GM13977 (cell line): ENCODE results near the gene TTC7B.
"Not testable (repeated sequence)": the region's sequence is repeated elsewhere in the genome, so short reads cannot be mapped to it uniquely, and the experiment has no call there.

Experiments used
- DNase-seq: peaks from one replicate; pipeline ENCODE4 v3.0.0; 2012; ENCODE audit warnings: low spot score
- in situ Hi-C: fragments of 300-500 bp; cut with MboI; formaldehyde crosslinking; loops from one replicate; pipeline ENCODE4 v1.12.0; 2022; ENCODE audit warnings: low sequenced_read_pairs, low pct_unique_long_range_greater_than_20kb, mixed read lengths, inconsistent platforms; ENCODE audit not compliant: unreplicated experiment
- TF ChIP-seq, protein P1 (sequence below): IDR thresholded peaks from 2 replicates; pipeline ENCODE4 v1.5.1; 2012; ENCODE audit warnings: mild to moderate bottlenecking, control low read depth; ENCODE audit not compliant: insufficient read depth; ENCODE audit errors: extremely low read depth, missing control alignments

TTC7B gene

DNA sequence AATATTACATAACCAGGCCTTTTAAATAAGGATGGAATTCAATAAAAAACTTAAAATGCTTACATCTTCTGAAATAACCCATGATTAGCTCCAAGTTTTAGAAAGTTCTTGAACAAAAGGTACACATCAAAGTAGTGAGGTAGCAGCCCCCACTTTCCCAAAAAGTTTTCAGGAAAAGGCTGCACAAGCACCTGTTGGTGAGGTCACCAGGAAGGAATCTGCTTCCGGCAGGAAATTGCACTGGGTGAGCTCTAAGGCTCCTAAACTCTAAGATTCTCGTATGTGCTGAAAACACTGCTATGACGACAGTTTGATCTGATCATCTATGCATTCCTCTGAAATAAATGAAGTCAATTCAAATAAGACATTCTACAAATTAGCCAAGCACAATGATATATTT is 34.3 kb upstream of the TTC7B start:
- no peak for DNase-seq
- TF ChIP-seq, protein P1, sequence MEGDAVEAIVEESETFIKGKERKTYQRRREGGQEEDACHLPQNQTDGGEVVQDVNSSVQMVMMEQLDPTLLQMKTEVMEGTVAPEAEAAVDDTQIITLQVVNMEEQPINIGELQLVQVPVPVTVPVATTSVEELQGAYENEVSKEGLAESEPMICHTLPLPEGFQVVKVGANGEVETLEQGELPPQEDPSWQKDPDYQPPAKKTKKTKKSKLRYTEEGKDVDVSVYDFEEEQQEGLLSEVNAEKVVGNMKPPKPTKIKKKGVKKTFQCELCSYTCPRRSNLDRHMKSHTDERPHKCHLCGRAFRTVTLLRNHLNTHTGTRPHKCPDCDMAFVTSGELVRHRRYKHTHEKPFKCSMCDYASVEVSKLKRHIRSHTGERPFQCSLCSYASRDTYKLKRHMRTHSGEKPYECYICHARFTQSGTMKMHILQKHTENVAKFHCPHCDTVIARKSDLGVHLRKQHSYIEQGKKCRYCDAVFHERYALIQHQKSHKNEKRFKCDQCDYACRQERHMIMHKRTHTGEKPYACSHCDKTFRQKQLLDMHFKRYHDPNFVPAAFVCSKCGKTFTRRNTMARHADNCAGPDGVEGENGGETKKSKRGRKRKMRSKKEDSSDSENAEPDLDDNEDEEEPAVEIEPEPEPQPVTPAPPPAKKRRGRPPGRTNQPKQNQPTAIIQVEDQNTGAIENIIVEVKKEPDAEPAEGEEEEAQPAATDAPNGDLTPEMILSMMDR = no peak
- in situ Hi-C loops = no loop called here

DNA sequence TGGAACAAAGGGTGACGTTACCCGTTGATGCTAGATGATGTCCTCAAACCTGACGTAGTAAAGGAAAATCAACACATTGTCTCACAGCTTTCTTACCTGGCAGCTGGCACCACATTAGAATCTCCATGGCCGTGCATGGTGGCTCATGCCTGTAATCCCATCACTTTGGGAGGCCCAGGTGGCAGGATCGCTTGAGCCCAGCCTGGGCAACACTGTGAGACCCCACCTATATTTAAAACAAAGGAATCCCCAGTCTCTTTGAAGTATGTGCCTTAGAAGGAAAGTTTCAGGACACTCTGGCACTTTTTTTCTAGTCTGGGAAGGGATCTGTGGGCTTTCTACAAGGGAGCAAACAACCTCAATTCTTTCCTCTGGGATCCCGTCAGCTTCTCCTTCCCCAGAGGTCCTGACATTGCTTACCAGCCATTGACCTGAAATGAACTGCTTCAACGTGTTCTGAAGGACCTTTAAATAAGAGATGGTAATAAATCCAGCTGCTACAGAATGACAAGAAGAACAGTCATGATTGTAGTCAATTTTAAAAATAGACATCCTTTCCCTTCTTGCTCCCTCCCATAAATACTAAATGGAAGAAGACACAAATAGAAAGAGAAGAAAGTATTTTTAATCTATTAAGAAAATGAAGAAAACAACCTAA is 33.7 kb upstream of the TTC7B start:
- DNase-seq = no peak
- in situ Hi-C loops = no loop called here
- TF ChIP-seq, protein P1 = no peak

GRCh38 chr14:90848944-90849731 is 32.9 kb upstream of the TTC7B start:
- TF ChIP-seq, protein P1 = no peak
- in situ Hi-C loops = no loop called here
- no peak for DNase-seq

DNA sequence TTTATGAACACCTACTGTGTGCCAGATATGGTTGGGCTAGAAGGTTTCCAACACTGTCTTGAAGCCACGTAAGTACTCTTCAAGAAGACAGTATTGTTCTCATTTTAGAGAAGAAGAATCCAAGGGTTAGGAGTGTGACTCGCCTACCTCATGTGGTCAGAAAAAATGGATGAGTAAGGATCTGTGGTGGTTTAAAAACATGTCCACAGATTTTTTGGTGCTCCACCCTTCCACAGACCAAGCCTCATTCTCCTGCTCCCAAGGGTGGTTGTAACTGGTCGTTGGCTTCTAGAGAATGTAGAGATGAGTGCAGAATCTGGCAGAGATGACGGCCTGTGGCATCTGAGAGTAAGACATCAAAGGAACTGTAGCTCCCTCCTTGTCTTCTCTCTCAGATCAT is 30.3 kb upstream of the TTC7B start:
- DNase-seq = no peak
- in situ Hi-C loops = no loop called here
- TF ChIP-seq, protein P1 = no peak

DNA sequence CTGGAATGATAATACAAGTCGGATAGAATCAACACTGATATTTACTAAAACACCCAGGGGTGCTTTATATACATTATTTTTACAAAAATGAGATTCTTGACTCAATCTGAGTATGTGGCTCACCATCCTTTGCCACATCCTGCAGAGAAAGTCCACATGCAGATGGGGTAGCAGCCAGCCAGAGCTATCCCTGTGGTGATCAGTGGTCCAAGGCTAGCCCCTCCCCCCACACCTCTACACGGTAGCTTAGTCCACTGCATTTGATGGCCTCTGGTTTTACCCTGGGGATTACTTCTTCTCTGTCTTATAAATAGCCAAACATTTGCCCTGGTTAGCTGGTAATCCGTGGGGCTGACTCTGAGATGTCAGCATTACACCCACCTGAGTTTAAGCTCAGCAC is 28.1 kb upstream of the TTC7B start:
- in situ Hi-C loops = no loop called here
- no peak for DNase-seq
- TF ChIP-seq, protein P1 = no peak

DNA sequence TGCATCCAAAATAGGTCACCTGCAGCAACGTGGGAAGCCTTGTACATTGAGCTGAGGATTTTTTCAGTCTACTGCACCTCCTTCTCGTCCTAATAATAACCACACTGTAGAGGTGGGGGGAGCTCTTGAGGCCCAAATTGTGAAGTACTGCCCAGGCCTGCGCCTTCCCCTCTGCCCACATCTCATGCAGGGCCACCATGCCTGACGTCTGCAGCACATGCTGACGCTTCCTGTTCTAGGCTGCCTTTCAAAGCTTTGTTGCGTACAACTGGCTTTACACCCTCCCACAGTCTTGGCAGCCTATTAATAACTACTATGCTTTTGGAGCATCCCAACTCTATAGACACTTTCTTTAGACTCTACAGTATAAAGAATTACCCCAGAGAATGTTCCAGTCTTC is 26.5 kb upstream of the TTC7B start:
- TF ChIP-seq, protein P1 = no peak
- DNase-seq = no peak
- in situ Hi-C loops = no loop called here

GRCh38 chr14:90840667-90841066 is 24.4 kb upstream of the TTC7B start:
- DNase-seq, in situ Hi-C loops: not testable (repeated sequence)
